ENCODE data around the gene SIAH1. TPM values are rescaled to one million over a fixed set of nuclear protein-coding genes. Genes with fewer than 3 reads are reported as not detected.
"Not testable (repeated sequence)": the region's sequence is repeated elsewhere in the genome, so short reads cannot be mapped to it uniquely, and the experiment has no call there.

SIAH1 gene
- total RNA-seq, 1 experiment from 2014 or later, result 30.0 TPM

DNA sequence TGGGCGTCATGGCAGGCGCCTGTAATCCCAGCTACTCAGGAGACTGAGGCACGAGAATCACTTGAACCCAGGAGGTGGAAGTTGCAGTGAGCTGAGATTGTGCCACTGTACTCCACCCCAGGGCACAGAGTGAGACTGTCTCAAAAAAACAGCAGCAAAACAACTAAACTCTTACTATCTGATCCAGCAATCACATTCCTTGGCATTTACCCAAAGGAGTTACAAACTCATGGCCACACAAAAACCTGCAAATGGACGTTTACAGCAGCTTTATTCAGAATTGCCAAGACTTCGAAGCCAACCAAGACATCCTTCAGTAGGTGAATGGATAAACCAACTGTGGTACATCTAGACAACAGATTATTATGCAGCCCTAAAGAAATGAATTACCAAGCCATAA is 4.0 kb downstream of the SIAH1 start:
- Histone ChIP-seq H3K36me3 (ENCODE audit: insufficient read depth, low read length, poor library complexity, severe bottlenecking) (no peaks in the 10 kb centered on the region), H3K27me3 (replicated peaks; ENCODE audit: insufficient read depth, low read depth, low read length, poor library complexity) (no peaks in the 10 kb centered on the region), H3K27ac (ENCODE audit: low read depth, low read length, poor library complexity, severe bottlenecking) (no peak overlapping the region), H3K4me1 (ENCODE audit: insufficient read depth, low read length, poor library complexity, severe bottlenecking) (peaks cover 38% of the 10 kb centered on the region), H3K4me3 (ENCODE audit: low read depth, low read length, poor library complexity, severe bottlenecking) (no peak overlapping the region), H3K9me3 (ENCODE audit: low read depth, low read length, poor library complexity, severe bottlenecking) (no peaks in the 10 kb centered on the region)
- POLR2A ChIA-PET (ENCODE audit: low non-redundant PET), result no interaction called here
- no TSS peak for BruUV-seq (replicated peaks)
- TF ChIP-seq EZH2 (IDR thresholded peaks at IDR 0.05; ENCODE audit: borderline replicate concordance, low read depth, low read length, poor library complexity, severe bottlenecking), result no peak
- TF ChIP-seq, protein P1, sequence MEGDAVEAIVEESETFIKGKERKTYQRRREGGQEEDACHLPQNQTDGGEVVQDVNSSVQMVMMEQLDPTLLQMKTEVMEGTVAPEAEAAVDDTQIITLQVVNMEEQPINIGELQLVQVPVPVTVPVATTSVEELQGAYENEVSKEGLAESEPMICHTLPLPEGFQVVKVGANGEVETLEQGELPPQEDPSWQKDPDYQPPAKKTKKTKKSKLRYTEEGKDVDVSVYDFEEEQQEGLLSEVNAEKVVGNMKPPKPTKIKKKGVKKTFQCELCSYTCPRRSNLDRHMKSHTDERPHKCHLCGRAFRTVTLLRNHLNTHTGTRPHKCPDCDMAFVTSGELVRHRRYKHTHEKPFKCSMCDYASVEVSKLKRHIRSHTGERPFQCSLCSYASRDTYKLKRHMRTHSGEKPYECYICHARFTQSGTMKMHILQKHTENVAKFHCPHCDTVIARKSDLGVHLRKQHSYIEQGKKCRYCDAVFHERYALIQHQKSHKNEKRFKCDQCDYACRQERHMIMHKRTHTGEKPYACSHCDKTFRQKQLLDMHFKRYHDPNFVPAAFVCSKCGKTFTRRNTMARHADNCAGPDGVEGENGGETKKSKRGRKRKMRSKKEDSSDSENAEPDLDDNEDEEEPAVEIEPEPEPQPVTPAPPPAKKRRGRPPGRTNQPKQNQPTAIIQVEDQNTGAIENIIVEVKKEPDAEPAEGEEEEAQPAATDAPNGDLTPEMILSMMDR (conservative IDR thresholded peaks at IDR 0.05; ENCODE audit: low read depth, low read length), result no peak
- CTCF ChIA-PET, result no interaction called here
- intact Hi-C loops (cut with micrococcal nuclease; ENCODE audit: unreplicated experiment), result no loop called here
- no peak for DNase-seq (ENCODE audit: low spot score)

DNA sequence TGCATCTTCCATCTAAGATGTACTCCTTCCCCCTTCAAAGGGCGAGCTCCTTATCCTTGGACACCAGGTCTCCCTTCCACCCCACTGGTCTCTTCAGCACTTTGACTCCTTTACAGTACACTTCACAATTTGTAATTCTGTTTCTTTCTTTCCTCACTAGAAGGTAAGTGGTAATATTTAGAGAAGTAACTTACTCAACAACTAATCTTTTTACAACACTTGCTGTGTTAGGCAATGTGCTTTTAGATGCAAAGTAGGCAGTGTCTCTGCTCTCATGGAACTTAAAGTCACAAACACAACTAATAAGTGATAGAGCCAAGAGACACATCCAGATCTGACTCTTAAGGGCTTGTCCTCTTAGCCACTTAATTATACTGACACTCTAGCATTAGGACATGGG is 6.4 kb downstream of the SIAH1 start:
- DNase-seq (ENCODE audit: low spot score), result no peak
- no TSS peak for BruUV-seq (replicated peaks)
- H3K4me1 ChIP-seq (ENCODE audit: insufficient read depth, low read length, poor library complexity, severe bottlenecking), result peaks cover 39% of the 10 kb centered on the region
- intact Hi-C loops (cut with micrococcal nuclease; ENCODE audit: unreplicated experiment), result no loop called here
- H3K9me3 ChIP-seq (ENCODE audit: low read depth, low read length, poor library complexity, severe bottlenecking), result no peaks in the 10 kb centered on the region
- TF ChIP-seq, protein P1 (conservative IDR thresholded peaks at IDR 0.05; ENCODE audit: low read depth, low read length), result no peak
- TF ChIP-seq EZH2 (IDR thresholded peaks at IDR 0.05; ENCODE audit: borderline replicate concordance, low read depth, low read length, poor library complexity, severe bottlenecking), result no peak
- no peaks in the 10 kb centered on the region for H3K36me3 ChIP-seq (ENCODE audit: insufficient read depth, low read length, poor library complexity, severe bottlenecking)
- peak overlapping the region; percentile 18 for H3K27ac ChIP-seq (ENCODE audit: low read depth, low read length, poor library complexity, severe bottlenecking)
- ChIA-PET CTCF (no interaction called here), POLR2A (ENCODE audit: low non-redundant PET) (no interaction called here)
- no peaks in the 10 kb centered on the region for H3K27me3 ChIP-seq (replicated peaks; ENCODE audit: insufficient read depth, low read depth, low read length, poor library complexity)
- no peak overlapping the region for H3K4me3 ChIP-seq (ENCODE audit: low read depth, low read length, poor library complexity, severe bottlenecking)

DNA sequence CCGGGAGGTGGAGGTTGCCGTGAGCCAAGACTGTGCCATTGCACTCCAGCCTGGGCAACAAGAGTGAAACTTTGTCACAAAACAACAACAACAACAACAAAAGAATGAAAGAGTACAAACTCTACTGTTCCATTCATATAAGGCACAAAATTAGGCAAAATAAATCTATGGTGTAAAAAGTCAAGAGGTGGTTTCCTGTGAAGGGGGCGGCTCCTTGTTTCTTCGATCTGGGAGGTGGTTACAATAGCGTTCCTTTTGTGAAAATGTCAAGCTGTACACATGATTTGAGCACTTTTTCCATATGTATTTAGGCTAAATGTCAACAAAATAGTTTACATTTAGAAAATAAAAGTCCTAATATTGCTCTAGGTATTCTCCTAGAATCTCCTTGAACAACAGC is 6.9 kb downstream of the SIAH1 start:
- ChIA-PET POLR2A (ENCODE audit: low non-redundant PET) (no interaction called here), CTCF (no interaction called here)
- intact Hi-C loops (cut with micrococcal nuclease; ENCODE audit: unreplicated experiment), result no loop called here
- no peak overlapping the region for H3K27ac ChIP-seq (ENCODE audit: low read depth, low read length, poor library complexity, severe bottlenecking)
- TF ChIP-seq, protein P1 (conservative IDR thresholded peaks at IDR 0.05; ENCODE audit: low read depth, low read length), result no peak
- TF ChIP-seq EZH2 (IDR thresholded peaks at IDR 0.05; ENCODE audit: borderline replicate concordance, low read depth, low read length, poor library complexity, severe bottlenecking), result no peak
- no peaks in the 10 kb centered on the region for H3K9me3 ChIP-seq (ENCODE audit: low read depth, low read length, poor library complexity, severe bottlenecking)
- peaks cover 42% of the 10 kb centered on the region for H3K4me1 ChIP-seq (ENCODE audit: insufficient read depth, low read length, poor library complexity, severe bottlenecking)
- no peak for DNase-seq (ENCODE audit: low spot score)
- no TSS peak for BruUV-seq (replicated peaks)
- H3K27me3 ChIP-seq (replicated peaks; ENCODE audit: insufficient read depth, low read depth, low read length, poor library complexity), result no peaks in the 10 kb centered on the region
- no peak overlapping the region for H3K4me3 ChIP-seq (ENCODE audit: low read depth, low read length, poor library complexity, severe bottlenecking)
- no peaks in the 10 kb centered on the region for H3K36me3 ChIP-seq (ENCODE audit: insufficient read depth, low read length, poor library complexity, severe bottlenecking)

DNA sequence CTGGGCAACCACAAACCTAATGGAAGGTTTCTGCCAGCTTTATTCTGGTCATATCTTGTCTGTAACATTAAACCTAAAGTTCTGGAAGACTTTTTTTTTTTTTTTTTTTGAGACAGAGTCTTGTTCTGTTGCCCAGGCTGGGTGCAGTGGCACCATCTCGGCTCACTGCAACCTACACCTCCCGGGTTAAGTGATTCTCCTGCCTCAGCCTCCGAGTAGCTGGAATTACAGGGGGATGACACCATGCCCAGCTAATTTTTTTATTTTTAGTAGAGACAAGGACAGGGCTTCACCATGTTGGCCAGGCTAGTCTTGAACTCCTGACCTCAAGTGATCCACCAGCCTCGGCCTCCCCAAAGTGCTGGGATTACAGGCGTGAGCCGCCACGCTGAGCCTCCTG is 7.9 kb downstream of the SIAH1 start:
- H3K4me3 ChIP-seq (ENCODE audit: low read depth, low read length, poor library complexity, severe bottlenecking); H3K27me3 ChIP-seq (replicated peaks; ENCODE audit: insufficient read depth, low read depth, low read length, poor library complexity); BruUV-seq (replicated peaks); H3K9me3 ChIP-seq (ENCODE audit: low read depth, low read length, poor library complexity, severe bottlenecking); DNase-seq (ENCODE audit: low spot score); H3K27ac ChIP-seq (ENCODE audit: low read depth, low read length, poor library complexity, severe bottlenecking); intact Hi-C loops (cut with micrococcal nuclease; ENCODE audit: unreplicated experiment); H3K36me3 ChIP-seq (ENCODE audit: insufficient read depth, low read length, poor library complexity, severe bottlenecking); POLR2A ChIA-PET (ENCODE audit: low non-redundant PET): not testable (repeated sequence)
- H3K4me1 ChIP-seq (ENCODE audit: insufficient read depth, low read length, poor library complexity, severe bottlenecking), result peaks cover 42% of the 10 kb centered on the region
- CTCF ChIA-PET, result interaction anchor here (0.6 kb wide), 1 partner anchor 1244 kb away, joined by 3 read pairs; no protein-coding TSS in a partner anchor

Data from A673 (cell line).